Type B pancreatic cell (in vitro differentiated cells): ENCODE measurements around the gene ARF3. TPM values are rescaled to one million over a fixed set of nuclear protein-coding genes. Genes with fewer than 3 reads are reported as not detected.

ENCODE experiments used
- DNase-seq: peaks from one replicate; pipeline ENCODE4 v3.0.0; 2021; ENCODE audit warnings: mixed read lengths; ENCODE audit not compliant: unreplicated experiment; ENCODE audit errors: extremely low spot score
- H3K27ac Mint-ChIP-seq: 2 replicates; pipeline ENCODE4 v1.8.0; 2021; ENCODE audit warnings: mild to moderate bottlenecking, mixed read lengths
- H3K27me3 Mint-ChIP-seq: 2 replicates; pipeline ENCODE4 v1.8.0; 2021; ENCODE audit warnings: mixed read lengths
- H3K36me3 Mint-ChIP-seq: 2 replicates; pipeline ENCODE4 v1.8.0; 2021; ENCODE audit warnings: mixed read lengths
- H3K4me1 Mint-ChIP-seq: one replicate; pipeline ENCODE4 v1.8.0; 2021; ENCODE audit warnings: mixed read lengths; ENCODE audit not compliant: unreplicated experiment
- H3K4me3 Mint-ChIP-seq: 2 replicates; pipeline ENCODE4 v1.8.0; 2021; ENCODE audit warnings: mild to moderate bottlenecking, mixed read lengths
- H3K9me3 Mint-ChIP-seq: 2 replicates; pipeline ENCODE4 v1.8.0; 2021; ENCODE audit warnings: mixed read lengths
- CTCF ChIP-seq: fragments of 200-600 bp; sonication (generic); conservative IDR thresholded peaks from 2 replicates; pipeline ENCODE4 v1.5.0; 2021; ENCODE audit warnings: antibody characterized with exemption, mild to moderate bottlenecking
- total RNA-seq: library from RNA; stranded (reverse); gene quantifications from 2 replicates; pipeline ENCODE4 v1.2.1, GENCODE V29; 2021; ENCODE audit warnings: low replicate concordance

Gene ARF3
- total RNA-seq, 1 donor from 2014 or later = 161 TPM

GRCh38 chr12:48997719-48998496, 40.6 kb upstream of the ARF3 start:
- H3K27me3 Mint-ChIP-seq = peaks cover 78% of the 10 kb centered on the region
- no peak for DNase-seq
- TF ChIP-seq CTCF = no peak
- H3K36me3 Mint-ChIP-seq = peaks cover 22% of the 10 kb centered on the region
- no peaks in the 10 kb centered on the region for H3K9me3 Mint-ChIP-seq
- peaks cover 15% of the 10 kb centered on the region for H3K4me1 Mint-ChIP-seq
- H3K4me3 Mint-ChIP-seq = peak overlapping the region; percentile 58
- no peak overlapping the region for H3K27ac Mint-ChIP-seq

GRCh38 chr12:48996794-48997718, 39.8 kb upstream of the ARF3 start:
- H3K9me3 Mint-ChIP-seq = no peaks in the 10 kb centered on the region
- peaks cover 13% of the 10 kb centered on the region for H3K36me3 Mint-ChIP-seq
- peak overlapping the region; percentile 18 for H3K27ac Mint-ChIP-seq
- H3K4me3 Mint-ChIP-seq = peak overlapping the region; percentile 68
- no peak for DNase-seq
- TF ChIP-seq CTCF = peak; percentile 83
- H3K27me3 Mint-ChIP-seq = peaks cover 76% of the 10 kb centered on the region
- H3K4me1 Mint-ChIP-seq = peaks cover 15% of the 10 kb centered on the region

- Mint-ChIP-seq H3K9me3 (no peaks in the 10 kb centered on the region), H3K4me1 (peaks cover 19% of the 10 kb centered on the region), H3K4me3 (peak overlapping the region; percentile 81), H3K27ac (peak overlapping the region; percentile 57), H3K27me3 (peaks cover 76% of the 10 kb centered on the region), H3K36me3 (peaks cover 1% of the 10 kb centered on the region)
- peak; percentile 89 for DNase-seq
- TF ChIP-seq CTCF = peak; percentile 83
Observed at GRCh38 chr12:48995086-48995879, 38.0 kb upstream of the ARF3 start.

GRCh38 chr12:48994224-48995085, 37.2 kb upstream of the ARF3 start:
- no peak for DNase-seq
- H3K4me3 Mint-ChIP-seq = no peak overlapping the region

More at GRCh38 chr12:48994224-48995085, 37.2 kb upstream of the ARF3 start:
- H3K9me3 Mint-ChIP-seq = no peaks in the 10 kb centered on the region
- H3K27me3 Mint-ChIP-seq = peaks cover 74% of the 10 kb centered on the region
- TF ChIP-seq CTCF = no peak
- H3K4me1 Mint-ChIP-seq = peaks cover 11% of the 10 kb centered on the region
- H3K27ac Mint-ChIP-seq = no peak overlapping the region
- H3K36me3 Mint-ChIP-seq = no peaks in the 10 kb centered on the region
